Measurements from ENCODE around the gene TEAD1. TPM values are rescaled to one million over a fixed set of nuclear protein-coding genes. Genes with fewer than 3 reads are reported as not detected.

Gene TEAD1
- total RNA-seq, 2 experiments from 2014 or later = 0.25 to 0.83 TPM

DNA sequence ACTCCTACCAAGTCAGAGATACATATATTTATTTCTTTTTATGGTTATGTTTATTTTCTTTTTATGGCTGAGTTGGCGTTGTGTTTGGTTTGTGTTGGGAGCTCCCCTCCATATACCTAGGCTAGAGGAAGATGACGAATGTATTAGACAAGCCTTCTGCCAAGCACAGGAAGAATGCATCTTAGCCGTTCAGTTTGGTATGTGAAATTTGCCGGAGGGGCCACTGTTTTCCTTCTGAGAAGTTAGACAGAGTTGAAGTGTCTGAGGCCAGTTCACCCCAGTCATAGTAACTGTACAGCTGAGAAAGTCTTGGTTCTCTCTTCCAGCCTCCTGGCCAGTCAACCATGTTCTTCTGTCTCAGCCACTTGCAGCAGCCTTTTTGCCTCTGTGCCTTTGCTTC lies 29.8 kb downstream of the TEAD1 start:
- DNase-seq (no peak), ATAC-seq (no peak)
- H3K36me3 Mint-ChIP-seq (ENCODE audit: low read depth) = no peaks in the 10 kb centered on the region
- H3K9me3 Mint-ChIP-seq = no peaks in the 10 kb centered on the region
- CTCF ChIA-PET = interaction anchor here (1.5 kb wide), 1 partner anchor 17 kb away, joined by 4 read pairs; no protein-coding TSS in a partner anchor
- intact Hi-C loops (cut with micrococcal nuclease) = no loop called here
- peaks cover 55% of the 10 kb centered on the region for H3K27me3 Mint-ChIP-seq
- POLR2A ChIA-PET = no interaction called here
- TF ChIP-seq, protein P1, sequence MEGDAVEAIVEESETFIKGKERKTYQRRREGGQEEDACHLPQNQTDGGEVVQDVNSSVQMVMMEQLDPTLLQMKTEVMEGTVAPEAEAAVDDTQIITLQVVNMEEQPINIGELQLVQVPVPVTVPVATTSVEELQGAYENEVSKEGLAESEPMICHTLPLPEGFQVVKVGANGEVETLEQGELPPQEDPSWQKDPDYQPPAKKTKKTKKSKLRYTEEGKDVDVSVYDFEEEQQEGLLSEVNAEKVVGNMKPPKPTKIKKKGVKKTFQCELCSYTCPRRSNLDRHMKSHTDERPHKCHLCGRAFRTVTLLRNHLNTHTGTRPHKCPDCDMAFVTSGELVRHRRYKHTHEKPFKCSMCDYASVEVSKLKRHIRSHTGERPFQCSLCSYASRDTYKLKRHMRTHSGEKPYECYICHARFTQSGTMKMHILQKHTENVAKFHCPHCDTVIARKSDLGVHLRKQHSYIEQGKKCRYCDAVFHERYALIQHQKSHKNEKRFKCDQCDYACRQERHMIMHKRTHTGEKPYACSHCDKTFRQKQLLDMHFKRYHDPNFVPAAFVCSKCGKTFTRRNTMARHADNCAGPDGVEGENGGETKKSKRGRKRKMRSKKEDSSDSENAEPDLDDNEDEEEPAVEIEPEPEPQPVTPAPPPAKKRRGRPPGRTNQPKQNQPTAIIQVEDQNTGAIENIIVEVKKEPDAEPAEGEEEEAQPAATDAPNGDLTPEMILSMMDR (IDR thresholded peaks at IDR 0.05) = no peak
- no peaks in the 10 kb centered on the region for H3K4me1 Mint-ChIP-seq (ENCODE audit: low read depth)
- no peak overlapping the region for H3K27ac Mint-ChIP-seq
- no peak overlapping the region for H3K4me3 Mint-ChIP-seq

DNA sequence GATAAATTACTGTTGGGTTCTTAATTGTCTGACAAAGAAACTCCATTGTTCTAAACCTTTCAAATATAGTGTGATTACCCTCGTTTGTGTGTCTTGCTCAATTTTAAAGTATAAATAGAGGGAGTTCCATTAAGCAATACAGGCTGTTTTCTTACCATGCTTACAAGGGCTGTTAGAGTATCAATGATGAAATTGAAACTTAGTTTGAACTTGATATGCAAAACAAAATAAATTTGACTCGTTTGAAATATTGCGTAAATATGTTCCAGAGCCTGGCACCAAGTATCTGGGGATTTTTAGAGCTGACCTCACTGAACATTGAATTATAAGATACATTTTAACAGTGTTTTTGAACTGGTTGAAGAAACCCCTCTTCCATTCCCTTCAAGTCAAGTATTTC lies 31.7 kb downstream of the TEAD1 start:
- TF ChIP-seq, protein P1 (IDR thresholded peaks at IDR 0.05) = no peak

GRCh38 chr11:12706545-12707499 lies 32.6 kb downstream of the TEAD1 start:
- DNase-seq (no peak), ATAC-seq (no peak)
- Mint-ChIP-seq H3K4me3 (no peak overlapping the region), H3K27ac (no peak overlapping the region), H3K27me3 (peaks cover 47% of the 10 kb centered on the region), H3K9me3 (no peaks in the 10 kb centered on the region), H3K4me1 (ENCODE audit: low read depth) (no peaks in the 10 kb centered on the region), H3K36me3 (ENCODE audit: low read depth) (no peaks in the 10 kb centered on the region)
- CTCF ChIA-PET = no interaction called here
- TF ChIP-seq, protein P1 (IDR thresholded peaks at IDR 0.05) = no peak
- POLR2A ChIA-PET = no interaction called here
- intact Hi-C loops (cut with micrococcal nuclease) = no loop called here

More for the DNA sequence above, 31.7 kb downstream of the TEAD1 start:
- intact Hi-C loops (cut with micrococcal nuclease) = no loop called here
- Mint-ChIP-seq H3K9me3 (no peaks in the 10 kb centered on the region), H3K4me3 (no peak overlapping the region), H3K27me3 (peaks cover 50% of the 10 kb centered on the region), H3K4me1 (ENCODE audit: low read depth) (no peaks in the 10 kb centered on the region), H3K27ac (no peak overlapping the region), H3K36me3 (ENCODE audit: low read depth) (no peaks in the 10 kb centered on the region)
- ChIA-PET CTCF (no interaction called here), POLR2A (no interaction called here)
- ATAC-seq (no peak), DNase-seq (no peak)

- ATAC-seq (no peak), DNase-seq (no peak)
- H3K27me3 Mint-ChIP-seq = peaks cover 42% of the 10 kb centered on the region
- TF ChIP-seq, protein P1 (IDR thresholded peaks at IDR 0.05) = no peak
- no peaks in the 10 kb centered on the region for H3K9me3 Mint-ChIP-seq
- no peak overlapping the region for H3K4me3 Mint-ChIP-seq
- POLR2A ChIA-PET = no interaction called here
- intact Hi-C loops (cut with micrococcal nuclease) = no loop called here
- H3K27ac Mint-ChIP-seq = no peak overlapping the region
- no peaks in the 10 kb centered on the region for H3K4me1 Mint-ChIP-seq (ENCODE audit: low read depth)
- no peaks in the 10 kb centered on the region for H3K36me3 Mint-ChIP-seq (ENCODE audit: low read depth)
- CTCF ChIA-PET = no interaction called here
Measured at GRCh38 chr11:12707500-12707880, 33.3 kb downstream of the TEAD1 start.

DNA sequence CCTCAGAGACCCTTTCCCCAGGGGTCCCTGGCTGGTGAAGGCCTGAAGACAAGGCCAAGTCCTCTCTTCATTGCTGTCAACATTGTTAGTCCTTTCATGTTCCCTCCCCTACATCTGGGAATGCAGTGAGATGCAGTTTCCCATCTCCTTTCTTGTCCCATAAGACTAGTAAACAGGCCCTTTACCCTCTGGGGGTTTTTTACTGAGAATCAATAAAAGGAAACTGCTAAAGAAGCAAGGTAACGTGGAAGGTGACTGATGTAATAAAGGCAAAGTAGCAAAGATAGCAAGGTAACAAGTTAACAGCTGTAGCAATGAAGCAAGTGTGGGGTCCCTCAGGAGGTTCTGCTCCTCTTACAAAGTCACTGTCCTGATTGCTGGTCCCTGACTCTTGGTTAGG lies 37.3 kb downstream of the TEAD1 start:
- POLR2A ChIA-PET = no interaction called here
- no peak for DNase-seq
- Mint-ChIP-seq H3K9me3 (no peaks in the 10 kb centered on the region), H3K36me3 (ENCODE audit: low read depth) (no peaks in the 10 kb centered on the region), H3K27me3 (peaks cover 46% of the 10 kb centered on the region), H3K4me1 (ENCODE audit: low read depth) (no peaks in the 10 kb centered on the region), H3K27ac (no peak overlapping the region), H3K4me3 (no peak overlapping the region)
- CTCF ChIA-PET = no interaction called here
- intact Hi-C loops (cut with micrococcal nuclease) = no loop called here
- TF ChIP-seq, protein P1 (IDR thresholded peaks at IDR 0.05) = no peak
- no peak for ATAC-seq
